ENCODE data around the gene FNIP2.
"Not testable (repeated sequence)": the region's sequence is repeated elsewhere in the genome, so short reads cannot be mapped to it uniquely, and the experiment has no call there.

The FNIP2 gene

GRCh38 chr4:158912806-158913205 lies 144.0 kb downstream of the FNIP2 start:
- DNase-seq (ENCODE audit: low read depth in 2 of 2), result no peak

- no peak for DNase-seq (ENCODE audit: low read depth in 2 of 2)
Measured at GRCh38 chr4:158913766-158914165, 144.9 kb downstream of the FNIP2 start.

- no peak for DNase-seq (ENCODE audit: low read depth in 2 of 2)
Measured at GRCh38 chr4:158914218-158914617, 145.4 kb downstream of the FNIP2 start.

- DNase-seq (ENCODE audit: low read depth in 2 of 2), result no peak
Measured at GRCh38 chr4:158915683-158916241, 146.9 kb downstream of the FNIP2 start.

DNA sequence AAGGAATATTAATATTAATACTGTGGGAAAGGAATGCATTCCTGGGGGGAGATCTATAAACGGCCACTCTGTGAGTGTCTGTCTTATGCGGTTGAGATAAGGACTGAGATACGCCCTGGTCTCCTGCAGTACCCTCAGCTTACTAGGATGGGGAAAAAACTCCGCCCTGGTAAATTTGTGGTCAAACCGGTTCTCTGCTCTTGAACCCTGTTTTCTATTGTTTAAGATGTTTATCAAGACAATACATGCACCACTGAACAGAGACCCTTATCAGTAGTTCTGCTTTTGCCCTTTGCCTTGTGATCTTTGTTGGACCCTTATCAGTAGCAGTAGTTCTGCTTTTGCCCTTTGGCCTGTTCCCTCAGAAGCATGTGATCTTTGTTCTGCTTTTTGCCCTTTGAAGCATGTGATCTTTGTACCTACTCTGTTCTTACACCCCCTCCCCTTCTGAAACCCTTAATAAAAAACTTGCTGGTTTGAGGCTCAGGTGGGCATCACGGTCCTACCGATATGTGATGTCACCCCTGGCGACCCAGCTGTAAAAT lies 151.7 kb downstream of the FNIP2 start:
- not testable (repeated sequence) for DNase-seq (ENCODE audit: low read depth in 2 of 2)

GRCh38 chr4:158927774-158928173 lies 158.9 kb downstream of the FNIP2 start:
- DNase-seq (ENCODE audit: low read depth in 2 of 2), result not testable (repeated sequence)

DNA sequence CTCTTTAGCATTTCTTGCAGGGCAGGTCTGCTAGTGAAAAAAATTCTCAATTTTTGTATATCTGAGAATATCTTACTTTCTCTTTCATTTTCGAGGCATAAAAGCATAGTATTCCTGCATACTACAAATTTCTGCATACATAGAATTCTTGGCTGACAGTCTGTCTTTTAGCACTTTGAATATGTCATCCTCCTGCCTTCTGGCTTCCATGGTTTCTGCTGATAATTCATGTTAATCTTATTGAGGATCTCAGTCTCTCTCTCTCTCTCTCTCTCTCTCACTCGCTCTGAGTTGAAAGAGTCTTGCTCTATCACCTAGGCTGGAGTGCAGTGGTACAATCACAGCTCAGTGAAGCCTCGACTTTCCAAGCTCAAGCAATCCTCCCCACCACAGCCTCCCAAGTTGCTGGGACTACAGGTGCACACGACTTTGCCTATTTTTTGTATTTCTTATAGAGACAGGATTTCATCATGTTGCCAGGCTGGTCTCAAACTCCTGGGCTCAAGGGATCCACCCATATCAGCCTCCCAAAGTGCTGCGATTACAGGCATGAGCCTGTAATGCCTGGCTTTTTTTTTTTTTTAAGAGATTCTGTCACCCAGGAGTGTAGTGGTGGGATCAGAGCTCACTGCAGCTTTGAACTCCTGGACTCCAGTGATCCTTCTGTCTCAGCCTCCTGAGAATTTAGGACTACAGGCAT lies 161.3 kb downstream of the FNIP2 start:
- no peak for DNase-seq (ENCODE audit: low read depth in 2 of 2)

DNA sequence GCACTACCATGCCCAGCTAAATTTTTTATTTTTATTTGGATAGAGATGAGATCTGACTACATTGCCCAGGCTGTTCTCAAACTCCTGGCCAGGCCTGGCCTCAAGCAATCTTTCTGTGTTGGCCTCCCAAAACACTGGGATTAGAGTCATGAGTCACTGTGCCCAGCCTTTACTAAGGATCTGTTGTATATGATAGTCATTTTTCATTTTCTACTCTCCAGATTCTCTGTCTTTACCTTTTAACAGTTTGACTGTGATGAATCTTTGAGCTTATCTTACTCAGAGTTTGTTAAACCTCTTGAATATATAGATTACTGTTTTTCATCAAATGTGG lies 161.8 kb downstream of the FNIP2 start:
- no peak for DNase-seq (ENCODE audit: low read depth in 2 of 2)

- DNase-seq (ENCODE audit: low read depth in 2 of 2), result no peak
Measured at GRCh38 chr4:158933236-158933635, 164.4 kb downstream of the FNIP2 start.

- no peak for DNase-seq (ENCODE audit: low read depth in 2 of 2)
Measured at GRCh38 chr4:158934996-158935669, 166.3 kb downstream of the FNIP2 start.

GRCh38 chr4:158936238-158936637 lies 167.4 kb downstream of the FNIP2 start:
- DNase-seq (ENCODE audit: low read depth in 2 of 2), result no peak

GRCh38 chr4:158938220-158939044 lies 169.6 kb downstream of the FNIP2 start:
- no peak for DNase-seq (ENCODE audit: low read depth in 2 of 2)

GRCh38 chr4:158940271-158940670 lies 171.4 kb downstream of the FNIP2 start:
- no peak for DNase-seq (ENCODE audit: low read depth in 2 of 2)

DNA sequence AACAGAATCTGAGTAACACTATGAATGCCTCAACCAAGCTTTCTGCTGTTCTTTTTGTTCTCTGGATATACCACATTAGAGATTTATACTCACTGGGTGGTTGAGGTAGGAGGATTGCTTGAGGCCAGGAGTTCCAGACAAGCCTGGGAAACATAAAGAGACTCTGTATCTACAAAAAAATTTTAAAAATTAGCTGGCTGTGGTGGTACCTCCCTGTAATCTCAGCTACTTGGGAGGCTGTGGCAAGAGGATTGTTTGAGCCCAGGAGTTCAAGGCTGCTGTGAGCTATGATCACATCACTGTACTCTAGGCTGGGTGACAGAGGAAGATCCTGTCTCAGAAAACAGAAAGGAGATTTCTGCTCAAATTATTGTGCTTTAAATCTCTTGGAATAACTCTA lies 172.5 kb downstream of the FNIP2 start:
- no peak for DNase-seq (ENCODE audit: low read depth in 2 of 2)

GRCh38 chr4:158941895-158942294 lies 173.1 kb downstream of the FNIP2 start:
- DNase-seq (ENCODE audit: low read depth in 2 of 2), result no peak

DNA sequence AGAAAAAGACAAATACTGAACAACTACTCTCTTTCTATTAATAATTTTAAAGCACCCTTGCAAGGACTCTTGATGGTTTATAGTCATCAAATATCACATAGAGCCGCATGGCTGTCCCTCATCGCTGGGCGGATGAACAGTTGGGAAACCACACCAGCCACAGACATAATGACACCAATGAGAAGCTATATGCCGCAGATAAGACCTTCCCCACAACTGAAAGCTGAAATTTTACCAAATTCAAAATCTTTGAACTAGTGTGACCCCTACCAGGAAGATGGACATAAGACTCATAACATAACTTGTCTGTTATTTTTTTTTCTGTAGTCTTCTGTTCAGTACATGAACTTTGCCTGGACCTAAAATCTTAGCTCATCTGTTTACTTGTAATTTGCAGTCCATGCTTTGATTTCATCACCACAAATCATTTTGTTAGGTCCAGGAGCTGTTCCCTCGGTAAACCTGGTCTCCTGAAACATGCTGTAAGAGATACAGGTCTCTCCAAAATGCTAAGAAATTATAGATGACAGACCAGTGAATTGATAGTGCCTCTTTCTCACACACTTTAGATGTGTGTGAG lies 176.8 kb downstream of the FNIP2 start:
- no peak for DNase-seq (ENCODE audit: low read depth in 2 of 2)

GRCh38 chr4:158946825-158947224 lies 178.0 kb downstream of the FNIP2 start:
- DNase-seq (ENCODE audit: low read depth in 2 of 2), result no peak

- no peak for DNase-seq (ENCODE audit: low read depth in 2 of 2)
Measured at GRCh38 chr4:158948071-158948470, 179.2 kb downstream of the FNIP2 start.

GRCh38 chr4:158949099-158949498 lies 180.3 kb downstream of the FNIP2 start:
- no peak for DNase-seq (ENCODE audit: low read depth in 2 of 2)

GRCh38 chr4:158952221-158952774 lies 183.5 kb downstream of the FNIP2 start:
- DNase-seq (ENCODE audit: low read depth in 2 of 2), result not testable (repeated sequence)

- DNase-seq (ENCODE audit: low read depth in 2 of 2), result not testable (repeated sequence)
Measured at GRCh38 chr4:158956345-158956744, 187.5 kb downstream of the FNIP2 start.

Measured in stimulated activated CD4-positive, alpha-beta T cell treated with anti-CD3 and anti-CD28 coated beads, Interleukin-4, amount 100 ng/mL, for 48 hours (primary cell).